ENCODE results near the gene RHOB. TPM values are rescaled to one million over a fixed set of nuclear protein-coding genes. Genes with fewer than 3 reads are reported as not detected.
"Not testable (repeated sequence)": the region's sequence is repeated elsewhere in the genome, so short reads cannot be mapped to it uniquely, and the experiment has no call there.

RHOB gene
- total RNA-seq, 3 donors from 2014 or later, result 75.5 to 616 (median 104) TPM

DNA sequence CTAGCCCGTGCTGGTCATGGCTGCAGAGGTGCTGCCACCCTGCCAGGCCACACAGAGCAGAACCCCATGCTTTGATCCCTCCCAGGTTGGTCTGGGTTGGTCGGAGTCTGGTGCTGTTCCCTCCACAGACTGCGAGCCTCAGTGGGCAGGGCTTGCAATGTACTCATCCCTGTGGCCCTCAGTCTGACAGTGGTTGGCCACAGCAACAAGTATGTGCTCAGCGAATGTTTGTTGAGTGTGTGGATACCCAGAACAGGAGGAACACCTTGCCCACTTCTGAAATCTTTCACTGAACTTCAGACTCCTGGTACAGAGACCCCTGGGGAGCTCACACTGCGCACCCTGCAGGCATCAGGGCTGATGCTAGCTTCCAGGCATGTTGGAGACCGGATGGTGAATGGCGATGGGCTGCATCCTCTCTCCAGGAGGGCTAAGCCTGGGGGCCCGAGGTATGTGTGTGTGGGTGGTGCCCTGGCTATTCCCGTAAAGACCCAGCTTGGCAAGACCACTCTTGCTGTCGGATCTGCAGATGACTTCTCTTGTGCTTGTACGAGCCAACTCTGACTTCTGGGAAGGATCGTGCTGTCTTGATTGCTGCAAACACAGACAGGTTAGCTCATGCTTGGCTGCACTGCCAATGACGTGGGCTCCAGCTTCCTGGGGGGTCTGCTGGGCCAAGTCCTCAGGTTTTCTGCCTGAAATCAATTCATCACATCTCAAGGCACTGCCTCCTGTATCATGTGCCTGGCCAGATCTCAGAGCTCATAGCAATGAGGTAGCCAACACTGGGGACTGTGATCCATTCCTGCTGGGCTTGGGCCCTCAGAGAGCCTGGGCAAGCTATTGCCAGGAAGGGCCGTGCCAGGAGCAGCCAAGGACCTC, 43.7 kb downstream of the RHOB start:
- intact Hi-C loops (cut with DNase I, micrococcal nuclease), result no loop called here
- no peaks in the 10 kb centered on the region for H3K36me3 ChIP-seq (ENCODE audit: low read depth)
- H3K4me3 ChIP-seq, result no peak overlapping the region
- TF ChIP-seq, protein P1, sequence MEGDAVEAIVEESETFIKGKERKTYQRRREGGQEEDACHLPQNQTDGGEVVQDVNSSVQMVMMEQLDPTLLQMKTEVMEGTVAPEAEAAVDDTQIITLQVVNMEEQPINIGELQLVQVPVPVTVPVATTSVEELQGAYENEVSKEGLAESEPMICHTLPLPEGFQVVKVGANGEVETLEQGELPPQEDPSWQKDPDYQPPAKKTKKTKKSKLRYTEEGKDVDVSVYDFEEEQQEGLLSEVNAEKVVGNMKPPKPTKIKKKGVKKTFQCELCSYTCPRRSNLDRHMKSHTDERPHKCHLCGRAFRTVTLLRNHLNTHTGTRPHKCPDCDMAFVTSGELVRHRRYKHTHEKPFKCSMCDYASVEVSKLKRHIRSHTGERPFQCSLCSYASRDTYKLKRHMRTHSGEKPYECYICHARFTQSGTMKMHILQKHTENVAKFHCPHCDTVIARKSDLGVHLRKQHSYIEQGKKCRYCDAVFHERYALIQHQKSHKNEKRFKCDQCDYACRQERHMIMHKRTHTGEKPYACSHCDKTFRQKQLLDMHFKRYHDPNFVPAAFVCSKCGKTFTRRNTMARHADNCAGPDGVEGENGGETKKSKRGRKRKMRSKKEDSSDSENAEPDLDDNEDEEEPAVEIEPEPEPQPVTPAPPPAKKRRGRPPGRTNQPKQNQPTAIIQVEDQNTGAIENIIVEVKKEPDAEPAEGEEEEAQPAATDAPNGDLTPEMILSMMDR (IDR thresholded peaks at IDR 0.05), result no peak
- H3K9me3 ChIP-seq, result no peaks in the 10 kb centered on the region
- peak; percentile 35 for ATAC-seq
- H3K4me1 ChIP-seq (ENCODE audit: low read depth), result no peaks in the 10 kb centered on the region
- DNase-seq, result no peak

DNA sequence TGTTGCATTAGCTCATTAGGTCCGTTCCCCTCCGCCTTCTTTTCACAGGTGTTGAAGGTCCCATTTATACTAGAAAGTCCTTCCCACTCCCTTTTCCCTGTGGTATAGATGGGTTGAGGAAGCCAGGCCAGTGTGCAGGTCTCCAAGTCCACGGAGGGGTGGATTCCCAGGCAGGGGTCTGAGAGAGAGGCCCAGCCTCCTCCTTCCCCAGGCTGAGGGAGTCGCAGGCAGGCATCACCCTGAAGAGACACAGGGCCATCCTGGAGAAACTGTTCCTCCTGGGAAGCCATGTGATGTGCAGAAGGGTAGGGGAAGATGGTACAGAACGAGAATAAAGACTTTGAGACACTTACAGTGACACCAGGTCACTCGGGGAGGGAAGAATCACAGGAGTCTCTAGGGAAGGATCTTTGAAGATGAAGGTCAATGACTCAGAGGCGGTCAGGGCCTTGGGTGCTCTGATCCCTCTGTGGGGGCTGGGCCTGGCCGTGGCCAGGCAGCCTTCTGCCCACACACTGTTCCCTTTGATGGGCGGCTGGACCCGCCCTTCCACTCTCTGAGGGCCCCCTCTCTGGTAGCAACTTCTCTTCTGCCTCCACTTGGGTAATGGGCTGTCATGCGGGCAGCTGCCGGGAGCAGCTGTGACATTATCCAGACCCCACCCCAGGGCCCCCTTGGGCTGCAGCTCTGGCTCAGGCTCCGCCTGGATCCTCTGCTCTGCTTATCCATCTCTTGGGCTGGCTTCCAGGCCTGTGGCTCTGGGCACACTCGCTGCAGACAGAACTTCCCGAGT, 45.1 kb downstream of the RHOB start:
- ATAC-seq (no peak), DNase-seq (no peak)
- no peaks in the 10 kb centered on the region for H3K9me3 ChIP-seq
- no peak overlapping the region for H3K4me3 ChIP-seq
- no peaks in the 10 kb centered on the region for H3K4me1 ChIP-seq (ENCODE audit: low read depth)
- intact Hi-C loops (cut with DNase I, micrococcal nuclease), result no loop called here
- no peaks in the 10 kb centered on the region for H3K36me3 ChIP-seq (ENCODE audit: low read depth)
- TF ChIP-seq, protein P1 (IDR thresholded peaks at IDR 0.05), result no peak

DNA sequence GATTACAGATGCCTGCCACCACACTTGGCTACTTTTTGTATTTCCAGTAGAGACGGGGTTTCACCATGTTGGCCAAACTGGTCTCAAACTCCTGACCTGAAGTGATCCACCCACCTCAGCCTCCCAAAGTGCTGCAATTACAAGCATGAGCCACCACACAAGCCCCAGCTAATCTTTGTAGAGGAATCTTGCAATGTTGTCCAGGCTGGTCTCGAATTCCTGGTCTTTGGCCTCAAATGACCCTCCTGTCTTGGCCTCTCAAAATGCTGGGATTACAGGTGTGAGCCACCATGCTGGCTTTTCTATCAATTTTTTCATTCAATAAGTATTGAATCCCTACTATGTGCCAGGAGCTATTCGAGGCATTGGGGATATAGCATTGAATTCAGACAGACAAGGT, 46.2 kb downstream of the RHOB start:
- ATAC-seq; intact Hi-C loops (cut with DNase I, micrococcal nuclease); H3K4me1 ChIP-seq (ENCODE audit: low read depth): not testable (repeated sequence)

DNA sequence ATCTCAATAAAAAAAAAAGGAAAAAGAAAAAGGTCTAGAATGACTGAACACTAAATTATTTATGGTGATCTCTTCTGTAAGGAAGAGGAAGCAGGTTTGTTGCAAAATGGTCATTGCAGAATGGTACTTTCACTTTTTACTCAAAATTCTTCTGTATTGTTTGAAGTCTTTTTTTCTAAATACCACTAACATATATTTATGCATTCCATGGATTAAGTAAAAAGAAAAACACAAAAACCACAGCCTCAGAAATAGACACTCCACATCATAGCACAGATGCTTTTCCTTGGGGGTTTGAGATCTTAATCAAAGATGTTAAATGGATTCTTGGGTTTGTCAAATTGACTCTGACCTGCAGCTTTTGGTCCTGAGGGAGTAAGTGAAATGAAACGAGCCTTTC, 47.4 kb downstream of the RHOB start:
- no peak for DNase-seq
- Histone ChIP-seq H3K4me1 (ENCODE audit: low read depth) (no peaks in the 10 kb centered on the region), H3K4me3 (no peak overlapping the region), H3K9me3 (no peaks in the 10 kb centered on the region), H3K36me3 (ENCODE audit: low read depth) (no peaks in the 10 kb centered on the region)
- ATAC-seq, result no peak
- intact Hi-C loops (cut with DNase I, micrococcal nuclease), result no loop called here
- TF ChIP-seq, protein P1 (IDR thresholded peaks at IDR 0.05), result no peak

More for the DNA sequence above, 46.2 kb downstream of the RHOB start:
- not testable (repeated sequence) for H3K4me3 ChIP-seq; H3K36me3 ChIP-seq (ENCODE audit: low read depth); H3K9me3 ChIP-seq; DNase-seq

DNA sequence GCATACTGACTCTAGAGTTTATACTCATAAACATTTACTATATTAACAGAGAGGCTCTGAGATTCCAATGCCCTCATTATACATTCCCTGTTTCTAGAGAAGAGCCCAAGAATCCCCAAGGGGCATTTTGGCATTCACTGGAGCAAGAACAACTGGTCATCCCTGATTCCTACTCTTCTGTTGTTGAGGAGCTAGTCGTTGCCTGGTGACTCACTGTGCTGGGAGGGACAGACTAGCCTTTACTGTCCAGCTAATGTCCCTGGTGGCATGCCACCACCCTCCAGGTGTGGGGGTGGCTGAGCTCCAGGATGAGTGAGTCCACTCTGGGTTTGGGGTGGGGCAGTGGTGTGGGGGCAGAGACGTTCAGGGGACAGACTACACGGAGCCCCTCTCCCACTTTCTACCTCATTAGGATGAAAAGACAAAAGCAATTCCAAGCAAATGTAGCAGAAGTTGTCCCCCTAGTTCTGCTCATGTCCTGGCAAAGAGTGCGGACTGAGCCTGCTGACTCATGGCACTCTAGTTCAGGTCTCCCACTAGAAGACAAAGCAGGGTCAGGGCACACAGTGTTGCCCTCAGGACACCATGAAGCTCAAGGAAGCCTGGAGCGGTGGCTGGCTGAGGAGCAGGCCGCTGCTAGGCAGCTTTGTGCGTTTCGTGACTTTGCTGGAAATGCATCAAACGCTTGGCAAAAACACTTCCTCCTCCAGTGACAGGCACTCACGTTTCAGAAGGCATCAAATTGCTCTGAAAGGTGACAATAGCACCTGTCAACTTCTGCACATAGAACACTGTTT, 49.4 kb downstream of the RHOB start:
- H3K36me3 ChIP-seq (ENCODE audit: low read depth), result no peaks in the 10 kb centered on the region
- TF ChIP-seq, protein P1 (IDR thresholded peaks at IDR 0.05), result no peak
- ATAC-seq (peak; percentile 30), DNase-seq (no peak)
- H3K4me3 ChIP-seq, result no peak overlapping the region
- intact Hi-C loops (cut with DNase I, micrococcal nuclease), result no loop called here
- H3K9me3 ChIP-seq, result no peaks in the 10 kb centered on the region
- no peaks in the 10 kb centered on the region for H3K4me1 ChIP-seq (ENCODE audit: low read depth)

Measured in mucosa of descending colon (tissue), 3 donors.